GM23338 (cell line): ENCODE data around the gene SLC25A22. TPM values are rescaled to one million over a fixed set of nuclear protein-coding genes. Genes with fewer than 3 reads are reported as not detected.

Experiments used
- ATAC-seq: fragments of 200-7000 bp; cut with Tn5 transposase; 3 replicates; pipeline ENCODE4 v1.9.1; 2020
- DNase-seq: peaks from one replicate; pipeline ENCODE4 v3.0.0-alpha.2; 2015; ENCODE audit warnings: low spot score
- H2AFZ ChIP-seq: fragments of 200-600 bp; sonication (generic); 2 replicates; pipeline ENCODE4 v1.8.0; 2016; ENCODE audit warnings: antibody characterized with exemption, mild to moderate bottlenecking, moderate library complexity
- H3F3A ChIP-seq: fragments of 200-600 bp; sonication (generic); replicated peaks from 2 replicates; pipeline ENCODE4 v1.8.0; 2017; ENCODE audit warnings: antibody characterized with exemption, mixed run types, low read depth
- H3K27ac ChIP-seq: fragments of 200-600 bp; sonication (generic); 2 replicates; pipeline ENCODE4 v1.6.1; 2016; ENCODE audit warnings: low read depth
- H3K27me3 ChIP-seq: fragments of 200-600 bp; sonication (generic); 2 replicates; pipeline ENCODE4 v1.8.0; 2016; ENCODE audit warnings: mild to moderate bottlenecking, mixed run types, moderate library complexity; ENCODE audit not compliant: insufficient read depth
- H3K36me3 ChIP-seq: fragments of 200-600 bp; sonication (generic); 2 replicates; pipeline ENCODE4 v1.8.0; 2016; ENCODE audit warnings: mild to moderate bottlenecking; ENCODE audit not compliant: insufficient read depth
- H3K4me1 ChIP-seq: fragments of 200-600 bp; sonication (generic); 2 replicates; pipeline ENCODE4 v1.8.0; 2016; ENCODE audit warnings: mild to moderate bottlenecking, moderate library complexity; ENCODE audit not compliant: insufficient read depth
- H3K4me2 ChIP-seq: fragments of 200-600 bp; sonication (generic); 2 replicates; pipeline ENCODE4 v1.7.1; 2017; ENCODE audit warnings: mixed run types
- H3K4me3 ChIP-seq: fragments of 200-600 bp; sonication (generic); 2 replicates; pipeline ENCODE4 v1.6.1; 2016; ENCODE audit warnings: mixed run types
- H3K79me2 ChIP-seq: fragments of 200-600 bp; sonication (generic); replicated peaks from 2 replicates; pipeline ENCODE4 v1.8.0; 2017; ENCODE audit warnings: mild to moderate bottlenecking; ENCODE audit not compliant: insufficient read depth
- H3K9me2 ChIP-seq: fragments of 200-600 bp; sonication (generic); 2 replicates; pipeline ENCODE4 v1.8.0; 2017; ENCODE audit not compliant: insufficient read depth
- H4K20me1 ChIP-seq: fragments of 200-600 bp; sonication (generic); replicated peaks from 2 replicates; pipeline ENCODE4 v1.8.0; 2017; ENCODE audit warnings: mild to moderate bottlenecking; ENCODE audit not compliant: insufficient read depth
- H3K27ac Mint-ChIP-seq: 2 replicates; pipeline ENCODE4 v1.8.0; 2020; ENCODE audit warnings: inconsistent platforms, mild to moderate bottlenecking, moderate library complexity, mixed read lengths
- H3K27me3 Mint-ChIP-seq: 3 replicates; pipeline ENCODE4 v1.8.0; 2022; ENCODE audit warnings: low read depth, mild to moderate bottlenecking, moderate library complexity, mixed read lengths, inconsistent platforms; ENCODE audit not compliant: insufficient read depth, poor library complexity
- H3K36me3 Mint-ChIP-seq: 3 replicates; pipeline ENCODE4 v1.8.0; 2021; ENCODE audit warnings: low read depth, mild to moderate bottlenecking, inconsistent platforms, moderate library complexity, mixed read lengths
- H3K4me1 Mint-ChIP-seq: 3 replicates; pipeline ENCODE4 v1.8.0; 2020; ENCODE audit warnings: mild to moderate bottlenecking, inconsistent platforms, mixed read lengths
- H3K4me3 Mint-ChIP-seq: 3 replicates; pipeline ENCODE4 v1.8.0; 2021; ENCODE audit warnings: moderate library complexity, mild to moderate bottlenecking, inconsistent platforms, mixed read lengths
- H3K9me3 Mint-ChIP-seq: 3 replicates; pipeline ENCODE4 v1.8.0; 2020; ENCODE audit warnings: moderate library complexity, mild to moderate bottlenecking, inconsistent platforms, mixed read lengths
- CREB1 ChIP-seq: fragments of 250-450 bp; sonication (Bioruptor Pico); IDR thresholded peaks from 2 replicates; pipeline ENCODE4 v1.5.0; 2020; ENCODE audit warnings: low read depth, mild to moderate bottlenecking, moderate library complexity
- EZH2 ChIP-seq: fragments of 200-600 bp; sonication (generic); IDR thresholded peaks from one replicate; pipeline ENCODE4 v1.8.0; 2017; ENCODE audit warnings: antibody characterized with exemption, mild to moderate bottlenecking, low read depth; ENCODE audit not compliant: unreplicated experiment
- EZH2phosphoT487 ChIP-seq: fragments of 200-600 bp; sonication (generic); IDR thresholded peaks from one replicate; pipeline ENCODE4 v1.8.1; 2018; ENCODE audit warnings: antibody characterized with exemption; ENCODE audit not compliant: unreplicated experiment
- JUNB ChIP-seq: IDR thresholded peaks from one replicate; pipeline ENCODE4 v1.6.1; 2016; ENCODE audit warnings: antibody characterized with exemption; ENCODE audit not compliant: unreplicated experiment
- NANOG ChIP-seq: IDR thresholded peaks from 2 replicates; pipeline ENCODE4 v1.6.1; 2016; ENCODE audit warnings: antibody characterized with exemption, borderline replicate concordance
- POLR2AphosphoS5 ChIP-seq: IDR thresholded peaks from 2 replicates; pipeline ENCODE4 v1.6.1; 2016; ENCODE audit warnings: antibody characterized with exemption, low read depth
- STAT1 ChIP-seq: IDR thresholded peaks from one replicate; pipeline ENCODE4 v1.6.1; 2016; ENCODE audit warnings: antibody characterized with exemption; ENCODE audit not compliant: unreplicated experiment
- polyA plus RNA-seq: library from polyadenylated mRNA; unstranded; fragments of >200 nt; fragmentation: Nextera tagmentation; extraction: Ambion mirVana; gene quantifications from 2 replicates; pipeline ENCODE4 v1.2.1, GENCODE V29; 2016
- total RNA-seq: library from RNA; depleted of rRNA; stranded (reverse); fragments of >200 nt; shearing (Covaris generic); gene quantifications from 2 replicates; pipeline ENCODE4 v1.2.3, GENCODE V29; 2014
- TF ChIP-seq, protein P1 (sequence below): IDR thresholded peaks from 2 replicates; pipeline ENCODE4 v1.6.1; 2016; ENCODE audit warnings: antibody characterized with exemption
- TF ChIP-seq, protein P2 (sequence below): fragments of 250-450 bp; sonication (Bioruptor Pico); IDR thresholded peaks from 2 replicates; pipeline ENCODE4 v1.5.0; 2020; ENCODE audit warnings: mild to moderate bottlenecking, moderate library complexity

SLC25A22 gene
- total and polyA plus RNA-seq, 2 experiments from 2014 or later: 21.0 to 46.4 TPM

DNA sequence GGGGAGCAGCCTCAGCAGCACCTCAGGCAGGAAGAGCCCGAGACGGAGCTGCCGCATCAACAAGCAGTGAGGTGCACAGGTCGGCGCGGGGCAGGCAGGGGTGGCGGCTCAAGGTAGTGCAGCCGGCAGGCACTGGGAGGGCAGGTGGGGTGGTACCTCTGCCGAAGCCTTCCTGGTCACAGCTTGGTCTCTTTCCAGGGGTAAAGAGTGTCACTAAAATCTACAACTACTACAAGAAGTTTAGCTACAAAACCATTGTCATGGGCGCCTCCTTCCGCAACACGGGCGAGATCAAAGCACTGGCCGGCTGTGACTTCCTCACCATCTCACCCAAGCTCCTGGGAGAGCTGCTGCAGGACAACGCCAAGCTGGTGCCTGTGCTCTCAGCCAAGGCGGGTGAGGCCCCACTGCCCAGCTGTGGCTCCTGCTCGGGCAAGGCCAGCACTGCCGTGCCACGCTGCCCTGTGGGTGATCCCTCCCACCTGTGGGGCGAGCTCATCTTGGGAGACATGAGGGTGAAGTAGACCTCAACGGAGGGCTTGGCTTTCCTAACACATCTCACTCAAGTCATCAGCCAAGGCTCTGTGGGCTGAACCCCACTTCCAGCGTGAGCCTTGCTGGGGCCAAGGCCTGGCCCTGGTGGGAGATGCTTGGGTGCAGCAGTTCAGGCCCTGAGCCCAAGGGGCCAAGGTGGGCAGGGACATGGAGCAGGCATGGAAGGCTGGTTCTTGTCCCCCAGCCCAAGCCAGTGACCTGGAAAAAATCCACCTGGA lies 34.3 kb downstream of the SLC25A22 start:
- Histone ChIP-seq H3K79me2 (no peaks in the 10 kb centered on the region), H3K4me1 (peaks cover 8% of the 10 kb centered on the region), H3K36me3 (peaks cover 46% of the 10 kb centered on the region), H4K20me1 (peaks cover 8% of the 10 kb centered on the region; the same call in 1 of the 2 replicates), H3F3A (peaks cover 66% of the 10 kb centered on the region), H3K27me3 (no peaks in the 10 kb centered on the region), H3K4me2 (no peak overlapping the region), H3K9me2 (no peaks in the 10 kb centered on the region), H3K4me3 (no peak overlapping the region), H3K27ac (0 out of 2 replicates have a peak overlapping the region, but pooled peaks have one; percentile 32), H2AFZ (no peak overlapping the region)
- ATAC-seq (peak; percentile 30), DNase-seq (no peak)
- TF ChIP-seq, protein P1, sequence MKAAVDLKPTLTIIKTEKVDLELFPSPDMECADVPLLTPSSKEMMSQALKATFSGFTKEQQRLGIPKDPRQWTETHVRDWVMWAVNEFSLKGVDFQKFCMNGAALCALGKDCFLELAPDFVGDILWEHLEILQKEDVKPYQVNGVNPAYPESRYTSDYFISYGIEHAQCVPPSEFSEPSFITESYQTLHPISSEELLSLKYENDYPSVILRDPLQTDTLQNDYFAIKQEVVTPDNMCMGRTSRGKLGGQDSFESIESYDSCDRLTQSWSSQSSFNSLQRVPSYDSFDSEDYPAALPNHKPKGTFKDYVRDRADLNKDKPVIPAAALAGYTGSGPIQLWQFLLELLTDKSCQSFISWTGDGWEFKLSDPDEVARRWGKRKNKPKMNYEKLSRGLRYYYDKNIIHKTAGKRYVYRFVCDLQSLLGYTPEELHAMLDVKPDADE: no peak
- no peak for TF ChIP-seq CREB1 (CRISPR knock-in tag)
- TF ChIP-seq POLR2AphosphoS5: peak; percentile 10; the same call in 1 of the 2 replicates
- TF ChIP-seq EZH2phosphoT487: no peak
- no peak for TF ChIP-seq NANOG
- no peak for TF ChIP-seq JUNB
- TF ChIP-seq STAT1: no peak
- no peak for TF ChIP-seq EZH2
- TF ChIP-seq, protein P2, sequence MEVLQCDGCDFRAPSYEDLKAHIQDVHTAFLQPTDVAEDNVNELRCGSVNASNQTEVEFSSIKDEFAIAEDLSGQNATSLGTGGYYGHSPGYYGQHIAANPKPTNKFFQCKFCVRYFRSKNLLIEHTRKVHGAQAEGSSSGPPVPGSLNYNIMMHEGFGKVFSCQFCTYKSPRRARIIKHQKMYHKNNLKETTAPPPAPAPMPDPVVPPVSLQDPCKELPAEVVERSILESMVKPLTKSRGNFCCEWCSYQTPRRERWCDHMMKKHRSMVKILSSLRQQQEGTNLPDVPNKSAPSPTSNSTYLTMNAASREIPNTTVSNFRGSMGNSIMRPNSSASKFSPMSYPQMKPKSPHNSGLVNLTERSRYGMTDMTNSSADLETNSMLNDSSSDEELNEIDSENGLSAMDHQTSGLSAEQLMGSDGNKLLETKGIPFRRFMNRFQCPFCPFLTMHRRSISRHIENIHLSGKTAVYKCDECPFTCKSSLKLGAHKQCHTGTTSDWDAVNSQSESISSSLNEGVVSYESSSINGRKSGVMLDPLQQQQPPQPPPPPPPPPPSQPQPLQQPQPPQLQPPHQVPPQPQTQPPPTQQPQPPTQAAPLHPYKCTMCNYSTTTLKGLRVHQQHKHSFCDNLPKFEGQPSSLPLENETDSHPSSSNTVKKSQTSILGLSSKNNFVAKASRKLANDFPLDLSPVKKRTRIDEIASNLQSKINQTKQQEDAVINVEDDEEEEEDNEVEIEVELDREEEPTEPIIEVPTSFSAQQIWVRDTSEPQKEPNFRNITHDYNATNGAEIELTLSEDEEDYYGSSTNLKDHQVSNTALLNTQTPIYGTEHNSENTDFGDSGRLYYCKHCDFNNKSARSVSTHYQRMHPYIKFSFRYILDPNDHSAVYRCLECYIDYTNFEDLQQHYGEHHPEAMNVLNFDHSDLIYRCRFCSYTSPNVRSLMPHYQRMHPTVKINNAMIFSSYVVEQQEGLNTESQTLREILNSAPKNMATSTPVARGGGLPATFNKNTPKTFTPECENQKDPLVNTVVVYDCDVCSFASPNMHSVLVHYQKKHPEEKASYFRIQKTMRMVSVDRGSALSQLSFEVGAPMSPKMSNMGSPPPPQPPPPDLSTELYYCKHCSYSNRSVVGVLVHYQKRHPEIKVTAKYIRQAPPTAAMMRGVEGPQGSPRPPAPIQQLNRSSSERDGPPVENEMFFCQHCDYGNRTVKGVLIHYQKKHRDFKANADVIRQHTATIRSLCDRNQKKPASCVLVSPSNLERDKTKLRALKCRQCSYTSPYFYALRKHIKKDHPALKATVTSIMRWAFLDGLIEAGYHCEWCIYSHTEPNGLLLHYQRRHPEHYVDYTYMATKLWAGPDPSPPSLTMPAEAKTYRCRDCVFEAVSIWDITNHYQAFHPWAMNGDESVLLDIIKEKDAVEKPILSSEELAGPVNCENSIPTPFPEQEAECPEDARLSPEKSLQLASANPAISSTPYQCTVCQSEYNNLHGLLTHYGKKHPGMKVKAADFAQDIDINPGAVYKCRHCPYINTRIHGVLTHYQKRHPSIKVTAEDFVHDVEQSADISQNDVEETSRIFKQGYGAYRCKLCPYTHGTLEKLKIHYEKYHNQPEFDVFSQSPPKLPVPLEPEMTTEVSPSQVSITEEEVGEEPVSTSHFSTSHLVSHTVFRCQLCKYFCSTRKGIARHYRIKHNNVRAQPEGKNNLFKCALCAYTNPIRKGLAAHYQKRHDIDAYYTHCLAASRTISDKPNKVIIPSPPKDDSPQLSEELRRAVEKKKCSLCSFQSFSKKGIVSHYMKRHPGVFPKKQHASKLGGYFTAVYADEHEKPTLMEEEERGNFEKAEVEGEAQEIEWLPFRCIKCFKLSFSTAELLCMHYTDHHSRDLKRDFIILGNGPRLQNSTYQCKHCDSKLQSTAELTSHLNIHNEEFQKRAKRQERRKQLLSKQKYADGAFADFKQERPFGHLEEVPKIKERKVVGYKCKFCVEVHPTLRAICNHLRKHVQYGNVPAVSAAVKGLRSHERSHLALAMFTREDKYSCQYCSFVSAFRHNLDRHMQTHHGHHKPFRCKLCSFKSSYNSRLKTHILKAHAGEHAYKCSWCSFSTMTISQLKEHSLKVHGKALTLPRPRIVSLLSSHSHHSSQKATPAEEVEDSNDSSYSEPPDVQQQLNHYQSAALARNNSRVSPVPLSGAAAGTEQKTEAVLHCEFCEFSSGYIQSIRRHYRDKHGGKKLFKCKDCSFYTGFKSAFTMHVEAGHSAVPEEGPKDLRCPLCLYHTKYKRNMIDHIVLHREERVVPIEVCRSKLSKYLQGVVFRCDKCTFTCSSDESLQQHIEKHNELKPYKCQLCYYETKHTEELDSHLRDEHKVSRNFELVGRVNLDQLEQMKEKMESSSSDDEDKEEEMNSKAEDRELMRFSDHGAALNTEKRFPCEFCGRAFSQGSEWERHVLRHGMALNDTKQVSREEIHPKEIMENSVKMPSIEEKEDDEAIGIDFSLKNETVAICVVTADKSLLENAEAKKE: no peak
- Mint-ChIP-seq H3K9me3 (no peaks in the 10 kb centered on the region), H3K36me3 (peaks cover 82% of the 10 kb centered on the region), H3K4me3 (no peak overlapping the region), H3K4me1 (peaks cover 10% of the 10 kb centered on the region), H3K27ac (peak overlapping the region; percentile 90; the same call in 1 of the 2 replicates), H3K27me3 (peaks cover 32% of the 10 kb centered on the region)
